PC-9 (cell line): ENCODE results near the gene MEF2C.

Experiments
- EZH2 ChIP-seq: fragments of 200-600 bp; sonication (generic); IDR thresholded peaks from 2 replicates; pipeline ENCODE4 v1.8.0; 2017; ENCODE audit warnings: antibody characterized with exemption, low read depth
- TF ChIP-seq, protein P1 (sequence below): fragments of 200-600 bp; sonication (generic); conservative IDR thresholded peaks from 2 replicates; pipeline ENCODE4 v1.6.1; 2017; ENCODE audit warnings: mixed run types, antibody characterized with exemption, mild to moderate bottlenecking, moderate library complexity

DNA sequence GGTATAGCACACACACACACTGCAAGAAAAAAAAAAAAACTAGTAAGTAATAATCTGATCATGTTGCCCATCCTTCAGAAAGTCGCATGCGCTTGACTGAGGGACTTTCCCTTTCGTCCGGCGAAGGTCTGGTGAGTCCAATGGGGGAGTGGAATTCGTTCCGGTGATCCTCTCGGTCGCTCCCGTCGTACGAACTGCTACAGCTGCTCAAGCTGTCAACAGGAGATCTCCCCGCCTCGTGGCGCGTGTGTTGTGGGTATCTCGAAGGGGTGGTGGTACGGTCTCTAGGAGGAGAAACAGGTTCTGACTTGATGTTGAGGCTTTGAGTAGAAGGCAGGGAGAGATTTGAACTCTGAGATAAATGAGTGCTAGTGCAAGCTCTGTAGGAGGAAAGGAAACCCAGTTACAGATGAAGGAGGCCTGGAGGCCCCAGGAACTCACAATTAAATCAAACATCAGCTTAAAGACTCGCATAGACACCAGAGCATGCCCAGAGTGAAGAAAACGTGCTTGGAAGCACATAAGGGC, 160.4 kb downstream of the MEF2C start:
- TF ChIP-seq, protein P1, sequence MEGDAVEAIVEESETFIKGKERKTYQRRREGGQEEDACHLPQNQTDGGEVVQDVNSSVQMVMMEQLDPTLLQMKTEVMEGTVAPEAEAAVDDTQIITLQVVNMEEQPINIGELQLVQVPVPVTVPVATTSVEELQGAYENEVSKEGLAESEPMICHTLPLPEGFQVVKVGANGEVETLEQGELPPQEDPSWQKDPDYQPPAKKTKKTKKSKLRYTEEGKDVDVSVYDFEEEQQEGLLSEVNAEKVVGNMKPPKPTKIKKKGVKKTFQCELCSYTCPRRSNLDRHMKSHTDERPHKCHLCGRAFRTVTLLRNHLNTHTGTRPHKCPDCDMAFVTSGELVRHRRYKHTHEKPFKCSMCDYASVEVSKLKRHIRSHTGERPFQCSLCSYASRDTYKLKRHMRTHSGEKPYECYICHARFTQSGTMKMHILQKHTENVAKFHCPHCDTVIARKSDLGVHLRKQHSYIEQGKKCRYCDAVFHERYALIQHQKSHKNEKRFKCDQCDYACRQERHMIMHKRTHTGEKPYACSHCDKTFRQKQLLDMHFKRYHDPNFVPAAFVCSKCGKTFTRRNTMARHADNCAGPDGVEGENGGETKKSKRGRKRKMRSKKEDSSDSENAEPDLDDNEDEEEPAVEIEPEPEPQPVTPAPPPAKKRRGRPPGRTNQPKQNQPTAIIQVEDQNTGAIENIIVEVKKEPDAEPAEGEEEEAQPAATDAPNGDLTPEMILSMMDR, result no peak
- no peak for TF ChIP-seq EZH2
